ENCODE measurements around the gene TMEM163.

DNA sequence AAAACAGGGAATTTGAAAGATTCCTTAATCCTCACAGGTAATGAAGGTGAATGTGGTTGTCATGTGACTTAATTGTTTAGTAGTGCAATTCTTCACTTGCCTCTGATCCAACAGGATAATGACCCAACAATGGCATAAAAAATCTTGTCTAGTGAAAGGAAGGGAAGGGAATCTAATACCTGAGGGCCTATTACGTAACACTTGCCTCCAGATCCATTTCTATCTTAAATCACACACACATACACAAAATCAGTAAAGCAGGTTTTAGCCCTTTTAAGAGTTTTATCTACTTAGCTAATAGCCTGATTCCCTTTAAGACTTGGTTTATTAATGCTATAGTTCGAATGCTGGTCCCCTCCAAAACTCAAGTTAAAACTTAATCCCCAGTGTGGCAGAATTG lies 118.6 kb downstream of the TMEM163 start:
- TF ChIP-seq, protein P1, sequence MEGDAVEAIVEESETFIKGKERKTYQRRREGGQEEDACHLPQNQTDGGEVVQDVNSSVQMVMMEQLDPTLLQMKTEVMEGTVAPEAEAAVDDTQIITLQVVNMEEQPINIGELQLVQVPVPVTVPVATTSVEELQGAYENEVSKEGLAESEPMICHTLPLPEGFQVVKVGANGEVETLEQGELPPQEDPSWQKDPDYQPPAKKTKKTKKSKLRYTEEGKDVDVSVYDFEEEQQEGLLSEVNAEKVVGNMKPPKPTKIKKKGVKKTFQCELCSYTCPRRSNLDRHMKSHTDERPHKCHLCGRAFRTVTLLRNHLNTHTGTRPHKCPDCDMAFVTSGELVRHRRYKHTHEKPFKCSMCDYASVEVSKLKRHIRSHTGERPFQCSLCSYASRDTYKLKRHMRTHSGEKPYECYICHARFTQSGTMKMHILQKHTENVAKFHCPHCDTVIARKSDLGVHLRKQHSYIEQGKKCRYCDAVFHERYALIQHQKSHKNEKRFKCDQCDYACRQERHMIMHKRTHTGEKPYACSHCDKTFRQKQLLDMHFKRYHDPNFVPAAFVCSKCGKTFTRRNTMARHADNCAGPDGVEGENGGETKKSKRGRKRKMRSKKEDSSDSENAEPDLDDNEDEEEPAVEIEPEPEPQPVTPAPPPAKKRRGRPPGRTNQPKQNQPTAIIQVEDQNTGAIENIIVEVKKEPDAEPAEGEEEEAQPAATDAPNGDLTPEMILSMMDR (IDR thresholded peaks at IDR 0.05): no peak
- TF ChIP-seq POLR2A (IDR thresholded peaks at IDR 0.05): no peak
- TF ChIP-seq EP300 (IDR thresholded peaks at IDR 0.05): no peak
